Lower leg skin (tissue), 4 donors: Measurements from ENCODE around the gene FGF12. TPM values are rescaled to one million over a fixed set of nuclear protein-coding genes. Genes with fewer than 3 reads are reported as not detected.

Source experiments
- DNase-seq, 2 donors: peaks; one replicate each; pipeline ENCODE4 v3.0.0-alpha.2; 2019; ENCODE audit warnings: low spot score in 2 of 2
- H3K4me3 ChIP-seq: fragments of 200-600 bp; sonication (generic); 2 replicates; pipeline ENCODE4 v1.5.1; 2017; ENCODE audit warnings: mild to moderate bottlenecking, low read depth; ENCODE audit not compliant: poor library complexity, severe bottlenecking
- CTCF ChIP-seq, 3 donors: fragments of 450-650 bp; IDR thresholded peaks; one replicate each; pipeline ENCODE4 v1.5.1; 2016; ENCODE audit warnings: antibody characterized with exemption in 3 of 3, mild to moderate bottlenecking in 3 of 3, moderate library complexity in 2 of 3
- POLR2A ChIP-seq, 2 donors: fragments of 450-650 bp; IDR thresholded peaks; one replicate each; pipeline ENCODE4 v1.6.1; 2016 to 2017; ENCODE audit warnings: antibody characterized with exemption in 2 of 2, mild to moderate bottlenecking in 1 of 2, moderate library complexity in 1 of 2
- WGBS, 2 donors: methylation state at CpG; one replicate each; pipeline ENCODE4 v1.1.5; 2018; 5-methylcytosine and 5-hydroxymethylcytosine counted together
- intact Hi-C: fragments of 100-400 bp; cut with DNase I; formaldehyde crosslinking; loops from one replicate; pipeline ENCODE4 v1.15.0; 2023; ENCODE audit warnings: low total_unique reads
- total RNA-seq, 4 donors: library from RNA; depleted of rRNA; stranded (reverse); fragments of >200 nt; gene quantifications; one replicate each; pipeline ENCODE4 v1.1.0, GENCODE V29; 2016

Gene FGF12
- total RNA-seq, 4 donors from 2014 or later: 0.05 to 0.45 (median 0.19) TPM; not detected in 1

DNA sequence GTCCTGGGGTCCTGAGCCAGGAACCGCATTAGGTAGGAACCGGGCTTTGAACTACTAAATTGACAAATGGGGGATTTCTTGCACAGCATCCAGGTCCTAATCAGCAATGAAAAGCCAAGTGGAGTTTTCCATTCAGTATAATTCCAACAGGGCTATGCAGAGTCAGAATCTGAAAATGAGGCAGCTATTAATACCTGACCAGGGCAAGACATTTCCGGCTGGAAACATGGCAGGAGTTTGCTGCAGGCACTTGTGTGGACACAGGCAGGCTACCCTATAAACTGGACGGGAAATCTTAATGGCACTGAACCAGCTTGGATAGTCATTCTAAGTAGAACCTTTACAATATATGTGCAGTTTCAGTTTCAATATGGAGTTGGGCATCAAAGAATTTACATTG, 553.1 kb downstream of the FGF12 start:
- H3K4me3 ChIP-seq: no peak overlapping the region
- no peak for TF ChIP-seq POLR2A (IDR thresholded peaks at IDR 0.05)
- TF ChIP-seq CTCF (IDR thresholded peaks at IDR 0.05): no peak
- no peak for DNase-seq
- 87% methylated on average over 4 of the region's 4 CpGs for WGBS, 2 donors
- intact Hi-C loops: loop anchor here (5.0 kb wide), 1 partner anchor 828 kb away; no protein-coding TSS in a partner anchor

DNA sequence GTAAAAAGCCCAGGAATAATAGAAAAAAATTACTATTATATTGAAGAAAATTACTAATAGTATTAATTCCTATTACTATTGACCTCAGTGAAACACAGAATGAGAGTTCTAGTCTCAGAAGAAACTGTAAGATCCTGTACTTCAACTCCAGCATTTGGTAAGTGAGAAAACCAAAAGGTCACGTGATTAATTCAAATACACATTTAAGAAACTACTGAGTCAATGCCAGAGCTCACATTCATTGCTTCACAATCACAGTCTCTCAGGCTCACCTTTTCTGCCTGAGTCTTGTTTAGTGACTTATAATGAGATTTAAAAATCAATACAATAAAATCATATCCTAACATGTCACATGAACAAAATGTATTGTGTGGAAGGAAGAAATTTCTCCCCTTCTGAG, 556.1 kb downstream of the FGF12 start:
- TF ChIP-seq CTCF (IDR thresholded peaks at IDR 0.05) (no peak), POLR2A (IDR thresholded peaks at IDR 0.05) (no peak)
- no peak for DNase-seq
- no peak overlapping the region for H3K4me3 ChIP-seq
- WGBS, 2 donors: 27 to 68% methylated on average over 1 of the region's 1 CpG
- intact Hi-C loops: loop anchor here (5.0 kb wide), 1 partner anchor 831 kb away; no protein-coding TSS in a partner anchor

DNA sequence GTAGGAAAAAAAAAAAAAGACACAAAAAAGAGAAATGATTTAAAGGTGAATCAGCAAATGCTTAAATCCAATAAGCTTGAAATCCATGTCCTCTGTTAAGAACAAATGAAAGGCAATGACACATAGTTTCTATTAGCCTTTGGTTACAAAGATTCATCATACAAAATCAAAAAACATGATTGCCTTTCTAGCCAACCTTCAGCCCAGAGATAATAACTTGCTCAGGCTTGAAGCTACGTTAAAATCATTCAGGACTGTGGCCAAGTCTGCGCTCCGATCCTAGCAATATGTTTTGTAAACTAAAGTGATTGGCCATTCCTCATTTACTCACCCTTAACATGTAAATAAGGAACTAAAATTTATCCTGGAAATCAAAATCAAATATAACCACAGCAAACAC, 556.7 kb downstream of the FGF12 start:
- intact Hi-C loops: loop anchor here (5.0 kb wide), 1 partner anchor 832 kb away; no protein-coding TSS in a partner anchor
- WGBS, 2 donors: 49% methylated on average over 3 of the region's 3 CpGs

DNA sequence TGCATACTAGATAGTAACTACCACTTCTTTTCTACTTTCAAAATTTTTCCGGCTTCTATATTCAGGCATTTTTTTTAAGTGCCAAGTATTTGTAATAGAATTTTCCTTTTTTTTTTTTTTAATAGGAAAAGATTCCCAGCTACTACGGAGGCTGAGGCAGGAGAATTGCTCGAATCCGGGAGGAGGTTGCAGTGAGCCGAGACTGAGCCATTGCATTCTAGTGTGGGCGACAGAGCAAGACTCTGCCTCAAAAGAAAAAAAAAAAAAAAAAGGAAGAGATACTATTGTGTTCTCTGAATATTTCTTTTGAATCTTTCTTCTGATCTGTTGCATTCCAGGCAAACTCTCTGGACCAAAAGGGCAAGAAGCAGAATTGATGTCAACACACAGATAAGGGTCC, 557.3 kb downstream of the FGF12 start:
- DNase-seq: no peak
- TF ChIP-seq POLR2A (IDR thresholded peaks at IDR 0.05) (no peak), CTCF (IDR thresholded peaks at IDR 0.05) (no peak)
- H3K4me3 ChIP-seq: no peak overlapping the region
- intact Hi-C loops: loop anchor here (5.0 kb wide), 1 partner anchor 832 kb away; no protein-coding TSS in a partner anchor
- 81 to 83% methylated on average over 6 of the region's 6 CpGs for WGBS, 2 donors

More for the DNA sequence above, 556.7 kb downstream of the FGF12 start:
- TF ChIP-seq POLR2A (IDR thresholded peaks at IDR 0.05): no peak
- DNase-seq: no peak
- no peak overlapping the region for H3K4me3 ChIP-seq

- TF ChIP-seq POLR2A (IDR thresholded peaks at IDR 0.05): no peak
- no peak overlapping the region for H3K4me3 ChIP-seq
- 72 to 77% methylated on average over 4 of the region's 4 CpGs for WGBS, 2 donors
- DNase-seq: no peak
- intact Hi-C loops: no loop called here
Observed at GRCh38 chr3:192169332-192169915, 557.9 kb downstream of the FGF12 start.

GRCh38 chr3:192168202-192168601, 559.1 kb downstream of the FGF12 start:
- no peak for DNase-seq
- no peak overlapping the region for H3K4me3 ChIP-seq
- TF ChIP-seq POLR2A (IDR thresholded peaks at IDR 0.05): no peak
- intact Hi-C loops: no loop called here

- H3K4me3 ChIP-seq: no peak overlapping the region
- intact Hi-C loops: no loop called here
- 60 to 87% methylated on average over 2 of the region's 2 CpGs for WGBS, 2 donors
- TF ChIP-seq POLR2A (IDR thresholded peaks at IDR 0.05) (no peak), CTCF (IDR thresholded peaks at IDR 0.05) (no peak)
- no peak for DNase-seq
Observed at GRCh38 chr3:192165552-192165951, 561.8 kb downstream of the FGF12 start.
